Activated T-helper 17 cell treated with anti-CD3 and anti-CD28 coated beads, Interleukin-2, amount 50 U/mL, for 72 hours (primary cell): ENCODE measurements around the gene IL1F10. TPM values are rescaled to one million over a fixed set of nuclear protein-coding genes. Genes with fewer than 3 reads are reported as not detected.
"Not testable (repeated sequence)": the region's sequence is repeated elsewhere in the genome, so short reads cannot be mapped to it uniquely, and the experiment has no call there.

ENCODE experiments used
- ATAC-seq: fragments of 150-1000 bp; cut with Tn5 transposase; replicated peaks from 2 replicates; pipeline ENCODE4 v1.10.0; 2021; ENCODE audit warnings: mild to moderate bottlenecking, moderate library complexity
- H3K27ac Mint-ChIP-seq: one replicate; pipeline ENCODE4 v1.8.0; 2022; ENCODE audit warnings: mixed read lengths
- H3K27me3 Mint-ChIP-seq: one replicate; pipeline ENCODE4 v1.8.0; 2022; ENCODE audit warnings: mixed read lengths
- H3K36me3 Mint-ChIP-seq: one replicate; pipeline ENCODE4 v1.8.0; 2022; ENCODE audit warnings: low read depth, mild to moderate bottlenecking, mixed read lengths
- H3K4me1 Mint-ChIP-seq: one replicate; pipeline ENCODE4 v1.8.0; 2022; ENCODE audit warnings: mixed read lengths
- H3K4me3 Mint-ChIP-seq: one replicate; pipeline ENCODE4 v1.8.0; 2022; ENCODE audit warnings: mild to moderate bottlenecking, mixed read lengths
- H3K9me3 Mint-ChIP-seq: one replicate; pipeline ENCODE4 v1.8.0; 2022; ENCODE audit warnings: mixed read lengths
- total RNA-seq, 2 donors: library from RNA; stranded (reverse); gene quantifications; one replicate each; pipeline ENCODE4 v1.2.3, GENCODE V29; 2022

The IL1F10 gene
- total RNA-seq, 2 donors from 2014 or later, result not detected

- Mint-ChIP-seq H3K4me3 (peak overlapping the region; percentile 7), H3K36me3 (no peaks in the 10 kb centered on the region), H3K9me3 (no peaks in the 10 kb centered on the region), H3K27me3 (peaks cover 15% of the 10 kb centered on the region), H3K27ac (no peak overlapping the region), H3K4me1 (peaks cover 18% of the 10 kb centered on the region)
- peak; percentile 77 for ATAC-seq
Measured at GRCh38 chr2:113081488-113082210, 13.9 kb downstream of the IL1F10 start.

- Mint-ChIP-seq H3K27ac (peak overlapping the region; percentile 60), H3K4me3 (peak overlapping the region; percentile 33), H3K4me1 (peaks cover 18% of the 10 kb centered on the region), H3K9me3 (no peaks in the 10 kb centered on the region), H3K36me3 (no peaks in the 10 kb centered on the region), H3K27me3 (peaks cover 11% of the 10 kb centered on the region)
- peak; percentile 52 for ATAC-seq
Measured at GRCh38 chr2:113083296-113083695, 15.5 kb downstream of the IL1F10 start.

- Mint-ChIP-seq H3K4me3 (no peak overlapping the region), H3K27ac (peak overlapping the region; percentile 5), H3K4me1 (peaks cover 18% of the 10 kb centered on the region), H3K9me3 (no peaks in the 10 kb centered on the region), H3K27me3 (peaks cover 11% of the 10 kb centered on the region), H3K36me3 (no peaks in the 10 kb centered on the region)
- peak; percentile 44 for ATAC-seq
Measured at GRCh38 chr2:113084249-113085000, 16.7 kb downstream of the IL1F10 start.

GRCh38 chr2:113085542-113085941 is 17.8 kb downstream of the IL1F10 start:
- H3K4me1 Mint-ChIP-seq, result peaks cover 18% of the 10 kb centered on the region
- ATAC-seq, result no peak

GRCh38 chr2:113088213-113088992 is 20.6 kb downstream of the IL1F10 start:
- no peaks in the 10 kb centered on the region for H3K36me3 Mint-ChIP-seq
- H3K4me3 Mint-ChIP-seq, result no peak overlapping the region
- H3K27me3 Mint-ChIP-seq, result peaks cover 12% of the 10 kb centered on the region
- no peaks in the 10 kb centered on the region for H3K9me3 Mint-ChIP-seq
- ATAC-seq, result peak; percentile 68
- peaks cover 13% of the 10 kb centered on the region for H3K4me1 Mint-ChIP-seq
- no peak overlapping the region for H3K27ac Mint-ChIP-seq

More at GRCh38 chr2:113085542-113085941, 17.8 kb downstream of the IL1F10 start:
- H3K27me3 Mint-ChIP-seq, result peaks cover 11% of the 10 kb centered on the region
- no peaks in the 10 kb centered on the region for H3K9me3 Mint-ChIP-seq
- H3K4me3 Mint-ChIP-seq, result no peak overlapping the region
- peak overlapping the region; percentile 5 for H3K27ac Mint-ChIP-seq
- H3K36me3 Mint-ChIP-seq, result no peaks in the 10 kb centered on the region

- Mint-ChIP-seq H3K36me3 (no peaks in the 10 kb centered on the region), H3K27ac (no peak overlapping the region), H3K4me1 (peaks cover 7% of the 10 kb centered on the region), H3K27me3 (peaks cover 13% of the 10 kb centered on the region), H3K9me3 (no peaks in the 10 kb centered on the region), H3K4me3 (no peak overlapping the region)
- ATAC-seq, result peak; percentile 68
Measured at GRCh38 chr2:113089916-113090315, 22.1 kb downstream of the IL1F10 start.

- Mint-ChIP-seq H3K9me3 (peaks cover 4% of the 10 kb centered on the region), H3K4me1 (no peaks in the 10 kb centered on the region), H3K36me3 (no peaks in the 10 kb centered on the region), H3K27me3 (peaks cover 11% of the 10 kb centered on the region), H3K4me3 (no peak overlapping the region), H3K27ac (no peak overlapping the region)
- ATAC-seq, result no peak
Measured at GRCh38 chr2:113091231-113091896, 23.6 kb downstream of the IL1F10 start.

- H3K9me3 Mint-ChIP-seq, result peaks cover 9% of the 10 kb centered on the region
- peaks cover 14% of the 10 kb centered on the region for H3K4me1 Mint-ChIP-seq
- H3K4me3 Mint-ChIP-seq, result no peak overlapping the region
- no peak overlapping the region for H3K27ac Mint-ChIP-seq
- peaks cover 4% of the 10 kb centered on the region for H3K36me3 Mint-ChIP-seq
- H3K27me3 Mint-ChIP-seq, result peaks cover 11% of the 10 kb centered on the region
- no peak for ATAC-seq
Measured at GRCh38 chr2:113092864-113093612, 25.3 kb downstream of the IL1F10 start.

- H3K4me3 Mint-ChIP-seq, result no peak overlapping the region
- H3K27me3 Mint-ChIP-seq, result peaks cover 11% of the 10 kb centered on the region
- no peak for ATAC-seq
- H3K4me1 Mint-ChIP-seq, result peaks cover 20% of the 10 kb centered on the region
- peaks cover 10% of the 10 kb centered on the region for H3K9me3 Mint-ChIP-seq
- no peak overlapping the region for H3K27ac Mint-ChIP-seq
- H3K36me3 Mint-ChIP-seq, result peaks cover 9% of the 10 kb centered on the region
Measured at GRCh38 chr2:113093613-113093977, 25.8 kb downstream of the IL1F10 start.

- Mint-ChIP-seq H3K27ac (peak overlapping the region; percentile 90), H3K27me3 (peaks cover 11% of the 10 kb centered on the region), H3K9me3 (peaks cover 10% of the 10 kb centered on the region), H3K4me1 (peaks cover 23% of the 10 kb centered on the region), H3K4me3 (peak overlapping the region; percentile 83)
- not testable (repeated sequence) for H3K36me3 Mint-ChIP-seq, ATAC-seq
Measured at GRCh38 chr2:113096306-113096705, 28.5 kb downstream of the IL1F10 start.

GRCh38 chr2:113096842-113097618 is 29.3 kb downstream of the IL1F10 start:
- ATAC-seq, result peak; percentile 73

GRCh38 chr2:113098041-113098440 is 30.3 kb downstream of the IL1F10 start:
- H3K27me3 Mint-ChIP-seq, result peaks cover 10% of the 10 kb centered on the region
- peaks cover 34% of the 10 kb centered on the region for H3K4me1 Mint-ChIP-seq
- H3K36me3 Mint-ChIP-seq, result peaks cover 9% of the 10 kb centered on the region
- peak overlapping the region; percentile 90 for H3K27ac Mint-ChIP-seq
- H3K4me3 Mint-ChIP-seq, result peak overlapping the region; percentile 83
- ATAC-seq, result peak; percentile 88
- peaks cover 10% of the 10 kb centered on the region for H3K9me3 Mint-ChIP-seq

More at GRCh38 chr2:113096842-113097618, 29.3 kb downstream of the IL1F10 start:
- Mint-ChIP-seq H3K9me3 (peaks cover 10% of the 10 kb centered on the region), H3K27me3 (peaks cover 11% of the 10 kb centered on the region), H3K4me3 (peak overlapping the region; percentile 83), H3K27ac (peak overlapping the region; percentile 90), H3K4me1 (peaks cover 24% of the 10 kb centered on the region)
- not testable (repeated sequence) for H3K36me3 Mint-ChIP-seq

GRCh38 chr2:113098532-113098931 is 30.8 kb downstream of the IL1F10 start:
- peaks cover 10% of the 10 kb centered on the region for H3K9me3 Mint-ChIP-seq
- no peak for ATAC-seq
- peaks cover 9% of the 10 kb centered on the region for H3K36me3 Mint-ChIP-seq
- peak overlapping the region; percentile 90 for H3K27ac Mint-ChIP-seq
- peaks cover 5% of the 10 kb centered on the region for H3K27me3 Mint-ChIP-seq
- H3K4me1 Mint-ChIP-seq, result peaks cover 39% of the 10 kb centered on the region
- H3K4me3 Mint-ChIP-seq, result peak overlapping the region; percentile 83
